Skeletal muscle tissue (tissue), 4 donors: ENCODE measurements around the gene F3. TPM values are rescaled to one million over a fixed set of nuclear protein-coding genes. Genes with fewer than 3 reads are reported as not detected.

ENCODE experiments used
- H3K27ac ChIP-seq: one replicate; pipeline ENCODE4 v1.7.0; 2013; ENCODE audit warnings: mild to moderate bottlenecking, low read depth, low read length, inconsistent platforms
- H3K27me3 ChIP-seq, 3 donors: one replicate each; pipeline ENCODE4 v1.7.0; 2013; ENCODE audit warnings: low read length in 3 of 3; ENCODE audit not compliant: control insufficient read depth in 3 of 3, insufficient read depth in 3 of 3
- H3K36me3 ChIP-seq, 3 donors: one replicate each; pipeline ENCODE4 v1.7.0; 2013; ENCODE audit warnings: low read length in 3 of 3; ENCODE audit not compliant: control insufficient read depth in 3 of 3, insufficient read depth in 3 of 3
- H3K4me1 ChIP-seq, 3 donors: one replicate each; pipeline ENCODE4 v1.7.0; 2013; ENCODE audit warnings: low read length in 3 of 3, mild to moderate bottlenecking in 3 of 3; ENCODE audit not compliant: control insufficient read depth in 3 of 3, insufficient read depth in 3 of 3
- H3K4me3 ChIP-seq, 3 donors: one replicate each; pipeline ENCODE4 v1.7.0; 2013; ENCODE audit warnings: low read length in 3 of 3
- H3K9ac ChIP-seq, 3 donors: one replicate each; pipeline ENCODE4 v1.7.0; 2013; ENCODE audit warnings: low read length in 3 of 3, mild to moderate bottlenecking in 3 of 3, moderate library complexity in 2 of 3, low read depth in 1 of 3
- H3K9me3 ChIP-seq, 3 donors: one replicate each; pipeline ENCODE4 v1.7.0; 2013; ENCODE audit warnings: low read length in 3 of 3; ENCODE audit not compliant: control insufficient read depth in 3 of 3
- total RNA-seq: library from RNA; depleted of rRNA; stranded (reverse); fragments of >200 nt; gene quantifications from one replicate; pipeline ENCODE4 v1.2.3, GENCODE V29; 2014
- donor health status: Osteomylitis.

Gene F3
- total RNA-seq, 1 donor from 2014 or later, result 1.6 TPM

- H3K9me3 ChIP-seq, result no peaks in the 10 kb centered on the region
- no peaks in the 10 kb centered on the region for H3K27me3 ChIP-seq
- no peak overlapping the region for H3K9ac ChIP-seq
- H3K36me3 ChIP-seq, result peaks cover 0 to 8% (median 2%) of the 10 kb centered on the region in 3 donors
- H3K4me3 ChIP-seq, result no peak overlapping the region
- H3K27ac ChIP-seq, result no peak overlapping the region
- H3K4me1 ChIP-seq, result no peaks in the 10 kb centered on the region
Observed at GRCh38 chr1:94515296-94515947, 26.1 kb downstream of the F3 start.

- no peaks in the 10 kb centered on the region for H3K9me3 ChIP-seq
- H3K27me3 ChIP-seq, result no peaks in the 10 kb centered on the region
- no peaks in the 10 kb centered on the region for H3K4me1 ChIP-seq
- H3K27ac ChIP-seq, result no peak overlapping the region
- no peak overlapping the region for H3K4me3 ChIP-seq
- peaks cover 0 to 8% (median 2%) of the 10 kb centered on the region in 3 donors for H3K36me3 ChIP-seq
- H3K9ac ChIP-seq, result peak overlapping the region in 1 of 3 donors; percentile 21
Observed at GRCh38 chr1:94514095-94514727, 27.3 kb downstream of the F3 start.

- H3K4me3 ChIP-seq, result no peak overlapping the region
Observed at GRCh38 chr1:94512816-94513215, 28.7 kb downstream of the F3 start.

GRCh38 chr1:94504601-94505000, 37.0 kb downstream of the F3 start:
- no peak overlapping the region for H3K9ac ChIP-seq
- no peaks in the 10 kb centered on the region for H3K27me3 ChIP-seq
- no peak overlapping the region for H3K4me3 ChIP-seq
- peaks cover 5 to 23% (median 10%) of the 10 kb centered on the region in 3 donors for H3K36me3 ChIP-seq
- H3K27ac ChIP-seq, result no peak overlapping the region
- no peaks in the 10 kb centered on the region for H3K9me3 ChIP-seq
- no peaks in the 10 kb centered on the region for H3K4me1 ChIP-seq

More at GRCh38 chr1:94512816-94513215, 28.7 kb downstream of the F3 start:
- Histone ChIP-seq H3K36me3 (peaks cover 0 to 8% (median 2%) of the 10 kb centered on the region in 3 donors), H3K9me3 (no peaks in the 10 kb centered on the region), H3K4me1 (no peaks in the 10 kb centered on the region), H3K27me3 (no peaks in the 10 kb centered on the region), H3K27ac (no peak overlapping the region), H3K9ac (no peak overlapping the region)

- peaks cover 10 to 36% (median 21%) of the 10 kb centered on the region in 3 donors for H3K36me3 ChIP-seq
Observed at GRCh38 chr1:94503153-94503552, 38.4 kb downstream of the F3 start.

GRCh38 chr1:94501935-94502334, 39.6 kb downstream of the F3 start:
- H3K36me3 ChIP-seq, result peaks cover 10 to 36% (median 21%) of the 10 kb centered on the region in 3 donors
- no peak overlapping the region for H3K9ac ChIP-seq
- H3K4me1 ChIP-seq, result no peaks in the 10 kb centered on the region
- H3K27ac ChIP-seq, result no peak overlapping the region
- H3K27me3 ChIP-seq, result no peaks in the 10 kb centered on the region
- no peak overlapping the region for H3K4me3 ChIP-seq
- H3K9me3 ChIP-seq, result no peaks in the 10 kb centered on the region

More at GRCh38 chr1:94503153-94503552, 38.4 kb downstream of the F3 start:
- no peaks in the 10 kb centered on the region for H3K4me1 ChIP-seq
- no peak overlapping the region for H3K27ac ChIP-seq
- no peak overlapping the region for H3K9ac ChIP-seq
- no peak overlapping the region for H3K4me3 ChIP-seq
- no peaks in the 10 kb centered on the region for H3K27me3 ChIP-seq
- no peaks in the 10 kb centered on the region for H3K9me3 ChIP-seq

- no peak overlapping the region for H3K9ac ChIP-seq
- no peaks in the 10 kb centered on the region for H3K27me3 ChIP-seq
- no peaks in the 10 kb centered on the region for H3K9me3 ChIP-seq
- H3K36me3 ChIP-seq, result peaks cover 10 to 36% (median 21%) of the 10 kb centered on the region in 3 donors
- no peak overlapping the region for H3K4me3 ChIP-seq
- no peak overlapping the region for H3K27ac ChIP-seq
- no peaks in the 10 kb centered on the region for H3K4me1 ChIP-seq
Observed at GRCh38 chr1:94501426-94501825, 40.1 kb downstream of the F3 start.

- H3K4me1 ChIP-seq, result no peaks in the 10 kb centered on the region
- no peak overlapping the region for H3K27ac ChIP-seq
- H3K9ac ChIP-seq, result no peak overlapping the region
- H3K9me3 ChIP-seq, result no peaks in the 10 kb centered on the region
- peaks cover 8 to 29% (median 28%) of the 10 kb centered on the region in 3 donors for H3K36me3 ChIP-seq
- no peak overlapping the region for H3K4me3 ChIP-seq
- no peaks in the 10 kb centered on the region for H3K27me3 ChIP-seq
Observed at GRCh38 chr1:94496076-94496755, 45.3 kb downstream of the F3 start.

GRCh38 chr1:94490556-94490955, 51.0 kb downstream of the F3 start:
- Histone ChIP-seq H3K4me1 (no peaks in the 10 kb centered on the region), H3K4me3 (no peak overlapping the region), H3K27ac (no peak overlapping the region), H3K9me3 (no peaks in the 10 kb centered on the region), H3K9ac (no peak overlapping the region), H3K27me3 (no peaks in the 10 kb centered on the region), H3K36me3 (peaks cover 6 to 29% (median 14%) of the 10 kb centered on the region in 3 donors)

- Histone ChIP-seq H3K4me1 (no peaks in the 10 kb centered on the region), H3K27ac (no peak overlapping the region), H3K4me3 (no peak overlapping the region), H3K27me3 (no peaks in the 10 kb centered on the region), H3K9me3 (no peaks in the 10 kb centered on the region), H3K36me3 (peaks cover 3 to 28% (median 21%) of the 10 kb centered on the region in 3 donors), H3K9ac (no peak overlapping the region)
Observed at GRCh38 chr1:94486990-94487389, 54.6 kb downstream of the F3 start.
